RWPE1 (cell line): Measurements from ENCODE around the gene GNS.

Source experiments
- CTCF ChIA-PET: fragments of 350-600 bp; sonication (Branson Sonifier 250); formaldehyde crosslinking; extraction: SDS; loops from one replicate; lab custom pipeline; 2021; lab: Yijun Ruan, JAX
- POLR2A ChIA-PET: fragments of 400-600 bp; formaldehyde crosslinking; extraction: SDS; loops from one replicate; lab custom pipeline; 2020; ENCODE audit warnings: antibody characterized with exemption; ENCODE audit not compliant: low non-redundant PET; lab: Yijun Ruan, JAX
- DNase-seq: peaks from one replicate; pipeline ENCODE4 v3.0.0; 2012; ENCODE audit warnings: low spot score
- H3K27ac ChIP-seq: fragments of 450-650 bp; 2 replicates; pipeline ENCODE4 v1.5.1; 2017
- CTCF ChIP-seq: fragments of 450-650 bp; conservative IDR thresholded peaks from 2 replicates; pipeline ENCODE4 v1.5.1; 2017; ENCODE audit warnings: low read depth, mild to moderate bottlenecking

Gene GNS

GRCh38 chr12:64680235-64680634 is 79.0 kb downstream of the GNS start:
- DNase-seq = peak; percentile 45
- POLR2A ChIA-PET = no interaction called here
- CTCF ChIA-PET = interaction anchor here (0.9 to 1.0 kb wide), 2 partner anchors 94 to 131 kb away, joined by 3 to 8 read pairs; no protein-coding TSS in a partner anchor
- peak overlapping the region; percentile 98 for H3K27ac ChIP-seq
- no peak for TF ChIP-seq CTCF

- ChIA-PET POLR2A (no interaction called here), CTCF (interaction anchor here (0.9 to 1.2 kb wide), 2 partner anchors 130 kb away, joined by 3 to 8 read pairs; no protein-coding TSS in a partner anchor)
- H3K27ac ChIP-seq = peak overlapping the region; percentile 98
- peak; percentile 82 for DNase-seq
- TF ChIP-seq CTCF = no peak
Measured at GRCh38 chr12:64679487-64680001, 79.7 kb downstream of the GNS start.

- peak overlapping the region; percentile 98 for H3K27ac ChIP-seq
- DNase-seq = no peak
- TF ChIP-seq CTCF = no peak
- ChIA-PET CTCF (interaction anchor here (1.2 kb wide), 1 partner anchor 130 kb away, joined by 3 read pairs; no protein-coding TSS in a partner anchor), POLR2A (no interaction called here)
Measured at GRCh38 chr12:64678835-64679234, 80.4 kb downstream of the GNS start.

- H3K27ac ChIP-seq = peak overlapping the region; percentile 98
- ChIA-PET POLR2A (no interaction called here), CTCF (interaction anchor here (1.2 kb wide), 1 partner anchor 129 kb away, joined by 3 read pairs; no protein-coding TSS in a partner anchor)
- no peak for TF ChIP-seq CTCF
- DNase-seq = no peak
Measured at GRCh38 chr12:64678248-64678647, 81.0 kb downstream of the GNS start.

- ChIA-PET POLR2A (no interaction called here), CTCF (no interaction called here)
- peak overlapping the region; percentile 76 for H3K27ac ChIP-seq
- no peak for DNase-seq
- no peak for TF ChIP-seq CTCF
Measured at GRCh38 chr12:64675795-64676194, 83.4 kb downstream of the GNS start.

- ChIA-PET POLR2A (no interaction called here), CTCF (no interaction called here)
- H3K27ac ChIP-seq = peak overlapping the region; percentile 52
- no peak for DNase-seq
- no peak for TF ChIP-seq CTCF
Measured at GRCh38 chr12:64674367-64674922, 84.8 kb downstream of the GNS start.
